WTC11 (cell line): ENCODE results near the gene KIAA1755. TPM values are rescaled to one million over a fixed set of nuclear protein-coding genes. Genes with fewer than 3 reads are reported as not detected.

ENCODE experiments used
- ATAC-seq: fragments of 200-7000 bp; cut with Tn5 transposase; 2 replicates; pipeline ENCODE4 v1.10.0; 2021; ENCODE audit warnings: mild to moderate bottlenecking, moderate library complexity
- CTCF ChIA-PET: fragments of 300-600 bp; sonication (Branson Sonifier 250); formaldehyde crosslinking; loops from one replicate; lab custom pipeline; 2021; ENCODE audit warnings: antibody characterized with exemption; lab: Charles Lee
- POLR2A ChIA-PET: fragments of 350-600 bp; sonication (Branson Sonifier 250); formaldehyde crosslinking; loops from one replicate; lab custom pipeline; 2021; ENCODE audit warnings: antibody characterized with exemption; lab: Charles Lee
- DNase-seq: peaks from one replicate; pipeline ENCODE4 v3.0.0; 2021; ENCODE audit warnings: low spot score
- H3K27ac Mint-ChIP-seq: 2 replicates; pipeline ENCODE4 v1.8.0; 2021; ENCODE audit warnings: mixed read lengths
- H3K27me3 Mint-ChIP-seq: 2 replicates; pipeline ENCODE4 v1.8.0; 2021; ENCODE audit warnings: low read depth, mild to moderate bottlenecking, moderate library complexity, mixed read lengths
- H3K36me3 Mint-ChIP-seq: 2 replicates; pipeline ENCODE4 v1.8.0; 2021; ENCODE audit warnings: mixed read lengths
- H3K4me1 Mint-ChIP-seq: 2 replicates; pipeline ENCODE4 v1.8.0; 2022; ENCODE audit warnings: mixed read lengths
- H3K4me3 Mint-ChIP-seq: 2 replicates; pipeline ENCODE4 v1.8.0; 2021; ENCODE audit warnings: mild to moderate bottlenecking, moderate library complexity, mixed read lengths
- H3K9me3 Mint-ChIP-seq: 2 replicates; pipeline ENCODE4 v1.8.0; 2021; ENCODE audit warnings: mixed read lengths
- CREB1 ChIP-seq: sonication (generic); formaldehyde crosslinking; IDR thresholded peaks from 2 replicates; pipeline ENCODE4 v1.8.0; 2023; ENCODE audit warnings: mild to moderate bottlenecking, missing genetic modification reagents
- FOXK1 ChIP-seq: sonication (generic); formaldehyde crosslinking; IDR thresholded peaks from 2 replicates; pipeline ENCODE4 v1.8.0; 2022; ENCODE audit warnings: mild to moderate bottlenecking, moderate library complexity, missing genetic modification reagents
- GTF2I ChIP-seq: fragments of 250-450 bp; sonication (Bioruptor Pico); conservative IDR thresholded peaks from 2 replicates; pipeline ENCODE4 v1.4.0; 2021; ENCODE audit warnings: mild to moderate bottlenecking
- HMGA2 ChIP-seq: fragments of 250-450 bp; sonication (Bioruptor Pico); IDR thresholded peaks from 2 replicates; pipeline ENCODE4 v1.4.0; 2021; ENCODE audit warnings: mild to moderate bottlenecking, moderate library complexity
- IRF2 ChIP-seq: sonication (generic); formaldehyde crosslinking; IDR thresholded peaks from 2 replicates; pipeline ENCODE4 v1.8.0; 2022; ENCODE audit warnings: low read depth, missing genetic modification reagents, borderline replicate concordance
- JUN ChIP-seq: sonication (generic); formaldehyde crosslinking; IDR thresholded peaks from 2 replicates; pipeline ENCODE4 v1.8.0; 2023; ENCODE audit warnings: mild to moderate bottlenecking, missing genetic modification reagents
- NFYB ChIP-seq: sonication (generic); formaldehyde crosslinking; conservative IDR thresholded peaks from 2 replicates; pipeline ENCODE4 v1.8.0; 2022; ENCODE audit warnings: low read depth, missing genetic modification reagents
- PREB ChIP-seq: sonication (generic); formaldehyde crosslinking; IDR thresholded peaks from 2 replicates; pipeline ENCODE4 v1.8.1; 2022; ENCODE audit warnings: mild to moderate bottlenecking, missing genetic modification reagents, moderate library complexity, borderline replicate concordance
- TP53 ChIP-seq: sonication (generic); formaldehyde crosslinking; IDR thresholded peaks from 2 replicates; pipeline ENCODE4 v1.8.1; 2023; ENCODE audit warnings: mild to moderate bottlenecking, missing genetic modification reagents
- USF1 ChIP-seq: sonication (generic); formaldehyde crosslinking; IDR thresholded peaks from 2 replicates; pipeline ENCODE4 v1.8.0; 2022; ENCODE audit warnings: mild to moderate bottlenecking, missing genetic modification reagents
- ZBTB43 ChIP-seq: sonication (generic); formaldehyde crosslinking; IDR thresholded peaks from 2 replicates; pipeline ENCODE4 v1.8.1; 2023; ENCODE audit warnings: mild to moderate bottlenecking, missing genetic modification reagents
- ZNF317 ChIP-seq: sonication (generic); formaldehyde crosslinking; IDR thresholded peaks from 2 replicates; pipeline ENCODE4 v1.8.1; 2023; ENCODE audit warnings: low read depth, mild to moderate bottlenecking, moderate library complexity, missing genetic modification reagents, borderline replicate concordance
- ZNF396 ChIP-seq: fragments of 250-450 bp; sonication (Bioruptor Pico); IDR thresholded peaks from 2 replicates; pipeline ENCODE4 v1.8.0; 2021; ENCODE audit warnings: mild to moderate bottlenecking, moderate library complexity, borderline replicate concordance
- ZSCAN18 ChIP-seq: fragments of 250-450 bp; sonication (Bioruptor Pico); IDR thresholded peaks from 2 replicates; pipeline ENCODE4 v2.1.2; 2022; ENCODE audit warnings: mild to moderate bottlenecking, moderate library complexity
- total RNA-seq: library from RNA; stranded (reverse); gene quantifications from 3 replicates; pipeline ENCODE4 v1.2.3, GENCODE V29; 2021
- TF ChIP-seq, protein P1 (sequence below): sonication (generic); formaldehyde crosslinking; IDR thresholded peaks from 2 replicates; pipeline ENCODE4 v1.8.1; 2023; ENCODE audit warnings: mild to moderate bottlenecking, moderate library complexity, missing genetic modification reagents
- TF ChIP-seq, protein P2 (sequence below): sonication (generic); formaldehyde crosslinking; IDR thresholded peaks from 2 replicates; pipeline ENCODE4 v1.8.0; 2023; ENCODE audit warnings: mild to moderate bottlenecking, missing genetic modification reagents

Gene KIAA1755
- total RNA-seq, 1 experiment from 2014 or later: 0.50 TPM

DNA sequence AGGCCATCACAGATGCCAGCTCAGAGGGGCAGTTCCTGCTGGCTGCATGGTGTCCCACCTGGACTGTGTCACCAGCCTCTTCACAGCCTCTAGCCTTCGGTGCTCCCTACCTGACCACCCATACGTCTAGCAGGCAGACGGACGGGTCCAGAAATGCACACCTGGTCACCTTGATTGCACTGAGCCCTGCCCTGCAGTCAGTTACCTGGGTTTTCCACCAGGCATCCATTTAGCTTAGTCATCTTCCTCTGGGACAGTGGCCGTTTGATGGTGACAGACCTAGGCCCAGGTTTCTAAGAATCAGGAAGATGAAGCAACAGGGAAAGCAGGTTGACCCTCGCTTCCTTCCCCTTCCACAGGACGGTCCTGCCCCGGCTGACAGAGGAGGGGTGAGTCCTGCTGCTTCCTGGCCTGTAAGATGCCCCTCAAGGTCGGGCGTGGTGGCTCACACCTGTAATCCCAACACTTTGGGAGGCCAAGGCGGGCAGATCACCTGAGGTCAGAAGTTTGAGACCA is 33.6 kb upstream of the KIAA1755 start:
- ATAC-seq: no peak

GRCh38 chr20:38293491-38294065 is 33.0 kb upstream of the KIAA1755 start:
- DNase-seq: no peak
- ATAC-seq: peak; percentile 49
- H3K9me3 Mint-ChIP-seq: no peaks in the 10 kb centered on the region
- H3K27me3 Mint-ChIP-seq: no peaks in the 10 kb centered on the region
- H3K27ac Mint-ChIP-seq: no peak overlapping the region; the same call in 1 of the 2 replicates
- TF ChIP-seq ZNF317 (CRISPR knock-in tag) (peak; percentile 60; the same call in 1 of the 2 replicates), NFYB (CRISPR knock-in tag) (peak; percentile 57), IRF2 (CRISPR knock-in tag) (no peak), USF1 (no peak)
- no peak overlapping the region for H3K4me3 Mint-ChIP-seq
- POLR2A ChIA-PET: no interaction called here
- no peaks in the 10 kb centered on the region for H3K36me3 Mint-ChIP-seq
- peaks cover 12% of the 10 kb centered on the region for H3K4me1 Mint-ChIP-seq
- CTCF ChIA-PET: no interaction called here

More for the DNA sequence above, 33.6 kb upstream of the KIAA1755 start:
- no peaks in the 10 kb centered on the region for H3K36me3 Mint-ChIP-seq
- peaks cover 12% of the 10 kb centered on the region for H3K4me1 Mint-ChIP-seq
- CTCF ChIA-PET: no interaction called here
- no peak for DNase-seq
- no peak overlapping the region; the same call in 1 of the 2 replicates for H3K27ac Mint-ChIP-seq
- POLR2A ChIA-PET: no interaction called here
- no peak overlapping the region for H3K4me3 Mint-ChIP-seq
- H3K9me3 Mint-ChIP-seq: no peaks in the 10 kb centered on the region
- TF ChIP-seq JUN (CRISPR knock-in tag) (no peak), TP53 (no peak), ZSCAN18 (no peak), HMGA2 (CRISPR knock-in tag) (no peak), FOXK1 (CRISPR knock-in tag) (no peak), PREB (CRISPR knock-in tag) (no peak), CREB1 (CRISPR knock-in tag) (no peak), ZNF396 (CRISPR knock-in tag) (no peak)
- H3K27me3 Mint-ChIP-seq: no peaks in the 10 kb centered on the region

- H3K4me3 Mint-ChIP-seq: no peak overlapping the region
- CTCF ChIA-PET: no interaction called here
Observed at GRCh38 chr20:38291966-38292365, 31.4 kb upstream of the KIAA1755 start.

DNA sequence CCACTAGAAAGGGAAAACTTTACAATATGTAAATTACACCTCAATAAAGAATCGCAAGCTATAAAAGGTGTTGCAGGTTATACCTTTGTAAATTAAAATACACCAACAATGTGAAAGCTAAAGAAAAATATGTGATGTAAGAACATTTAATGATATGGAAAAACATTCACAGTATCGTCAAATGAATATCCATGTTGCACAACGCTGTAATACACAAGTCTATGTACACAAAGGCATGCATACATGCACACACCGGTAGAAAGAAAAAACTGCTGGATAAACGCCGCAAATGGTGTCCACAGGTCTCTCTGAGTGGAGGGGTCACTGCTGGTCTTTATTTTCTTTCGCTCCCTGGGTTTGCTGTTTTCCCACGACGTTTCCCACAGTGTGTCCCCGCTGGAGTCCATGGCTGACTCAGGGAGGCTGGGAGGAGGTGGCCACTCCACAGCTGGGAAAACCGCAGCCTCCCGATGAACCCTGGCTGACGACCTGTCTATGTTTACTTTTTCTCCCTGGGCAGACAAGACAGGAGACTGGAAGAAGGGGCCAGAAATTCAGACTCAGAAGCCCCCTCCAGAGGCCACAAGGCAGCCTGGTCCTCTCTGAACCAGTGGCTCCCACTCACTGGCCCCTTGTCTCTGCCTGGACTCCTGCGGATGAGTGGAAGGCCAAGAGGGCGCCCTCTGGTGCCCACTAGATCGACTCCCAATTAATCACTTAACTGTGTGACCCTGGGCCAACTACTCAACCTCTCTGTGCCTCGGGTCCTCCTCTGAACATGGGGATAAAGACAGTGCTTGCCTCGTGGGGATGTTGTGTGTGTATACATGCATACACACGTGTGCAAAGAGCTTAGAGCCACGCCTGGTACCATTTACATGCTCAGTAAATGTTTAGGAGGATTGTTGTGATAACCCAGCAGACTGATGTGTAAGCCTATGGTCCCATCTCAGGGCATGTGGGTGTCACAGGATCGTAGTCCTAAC is 30.6 kb upstream of the KIAA1755 start:
- DNase-seq (peak; percentile 74), ATAC-seq (peak; percentile 97)
- Mint-ChIP-seq H3K4me3 (no peak overlapping the region), H3K27ac (0 out of 2 replicates have a peak overlapping the region, but pooled peaks have one; percentile 75), H3K36me3 (no peaks in the 10 kb centered on the region), H3K4me1 (peaks cover 24% of the 10 kb centered on the region), H3K9me3 (no peaks in the 10 kb centered on the region), H3K27me3 (no peaks in the 10 kb centered on the region)
- CTCF ChIA-PET: interaction anchor here (0.6 to 1.8 kb wide), 8 partner anchors 9 to 218 kb away, joined by 3 to 8 read pairs (median 4); no protein-coding TSS in a partner anchor
- POLR2A ChIA-PET: no interaction called here
- TF ChIP-seq GTF2I (CRISPR knock-in tag): peak; percentile 76
- TF ChIP-seq, protein P1, sequence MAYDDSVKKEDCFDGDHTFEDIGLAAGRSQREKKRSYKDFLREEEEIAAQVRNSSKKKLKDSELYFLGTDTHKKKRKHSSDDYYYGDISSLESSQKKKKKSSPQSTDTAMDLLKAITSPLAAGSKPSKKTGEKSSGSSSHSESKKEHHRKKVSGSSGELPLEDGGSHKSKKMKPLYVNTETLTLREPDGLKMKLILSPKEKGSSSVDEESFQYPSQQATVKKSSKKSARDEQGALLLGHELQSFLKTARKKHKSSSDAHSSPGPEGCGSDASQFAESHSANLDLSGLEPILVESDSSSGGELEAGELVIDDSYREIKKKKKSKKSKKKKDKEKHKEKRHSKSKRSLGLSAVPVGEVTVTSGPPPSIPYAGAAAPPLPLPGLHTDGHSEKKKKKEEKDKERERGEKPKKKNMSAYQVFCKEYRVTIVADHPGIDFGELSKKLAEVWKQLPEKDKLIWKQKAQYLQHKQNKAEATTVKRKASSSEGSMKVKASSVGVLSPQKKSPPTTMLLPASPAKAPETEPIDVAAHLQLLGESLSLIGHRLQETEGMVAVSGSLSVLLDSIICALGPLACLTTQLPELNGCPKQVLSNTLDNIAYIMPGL: no peak
- TF ChIP-seq, protein P2, sequence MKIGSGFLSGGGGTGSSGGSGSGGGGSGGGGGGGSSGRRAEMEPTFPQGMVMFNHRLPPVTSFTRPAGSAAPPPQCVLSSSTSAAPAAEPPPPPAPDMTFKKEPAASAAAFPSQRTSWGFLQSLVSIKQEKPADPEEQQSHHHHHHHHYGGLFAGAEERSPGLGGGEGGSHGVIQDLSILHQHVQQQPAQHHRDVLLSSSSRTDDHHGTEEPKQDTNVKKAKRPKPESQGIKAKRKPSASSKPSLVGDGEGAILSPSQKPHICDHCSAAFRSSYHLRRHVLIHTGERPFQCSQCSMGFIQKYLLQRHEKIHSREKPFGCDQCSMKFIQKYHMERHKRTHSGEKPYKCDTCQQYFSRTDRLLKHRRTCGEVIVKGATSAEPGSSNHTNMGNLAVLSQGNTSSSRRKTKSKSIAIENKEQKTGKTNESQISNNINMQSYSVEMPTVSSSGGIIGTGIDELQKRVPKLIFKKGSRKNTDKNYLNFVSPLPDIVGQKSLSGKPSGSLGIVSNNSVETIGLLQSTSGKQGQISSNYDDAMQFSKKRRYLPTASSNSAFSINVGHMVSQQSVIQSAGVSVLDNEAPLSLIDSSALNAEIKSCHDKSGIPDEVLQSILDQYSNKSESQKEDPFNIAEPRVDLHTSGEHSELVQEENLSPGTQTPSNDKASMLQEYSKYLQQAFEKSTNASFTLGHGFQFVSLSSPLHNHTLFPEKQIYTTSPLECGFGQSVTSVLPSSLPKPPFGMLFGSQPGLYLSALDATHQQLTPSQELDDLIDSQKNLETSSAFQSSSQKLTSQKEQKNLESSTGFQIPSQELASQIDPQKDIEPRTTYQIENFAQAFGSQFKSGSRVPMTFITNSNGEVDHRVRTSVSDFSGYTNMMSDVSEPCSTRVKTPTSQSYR (CRISPR knock-in tag): no peak
- 0 out of 2 replicates have a peak, but pooled peaks have one; percentile 27 for TF ChIP-seq ZBTB43 (CRISPR knock-in tag)

More at GRCh38 chr20:38291966-38292365, 31.4 kb upstream of the KIAA1755 start:
- ATAC-seq: no peak
- Mint-ChIP-seq H3K9me3 (no peaks in the 10 kb centered on the region), H3K36me3 (no peaks in the 10 kb centered on the region), H3K4me1 (peaks cover 18% of the 10 kb centered on the region), H3K27me3 (no peaks in the 10 kb centered on the region), H3K27ac (no peak overlapping the region)
- no peak for DNase-seq
- TF ChIP-seq FOXK1 (CRISPR knock-in tag) (no peak), JUN (CRISPR knock-in tag) (no peak)
- POLR2A ChIA-PET: no interaction called here
